B cell (primary cell): Measurements from ENCODE around the gene PLEKHM3. TPM values are rescaled to one million over a fixed set of nuclear protein-coding genes. Genes with fewer than 3 reads are reported as not detected.

ENCODE experiments used
- ATAC-seq: fragments of 200-7000 bp; cut with Tn5 transposase; one replicate; pipeline ENCODE4 v1.10.0; 2021; ENCODE audit warnings: low read depth, mild to moderate bottlenecking, moderate number of reproducible peaks, moderate library complexity
- CTCF ChIA-PET: fragments of 350-600 bp; sonication (Branson Sonifier 250); formaldehyde crosslinking; loops from one replicate; lab custom pipeline; 2021; ENCODE audit warnings: antibody characterized with exemption, inconsistent platforms; lab: Charles Lee
- POLR2A ChIA-PET: fragments of 350-600 bp; sonication (Branson Sonifier 250); formaldehyde crosslinking; loops from one replicate; lab custom pipeline; 2021; ENCODE audit warnings: antibody characterized with exemption; lab: Charles Lee
- DNase-seq: peaks from one replicate; pipeline ENCODE4 v3.0.0; 2013
- H2AFZ ChIP-seq: 2 replicates; pipeline ENCODE4 v1.6.1; 2012; ENCODE audit warnings: mild to moderate bottlenecking, low read depth, low read length; ENCODE audit not compliant: insufficient read depth, poor library complexity, severe bottlenecking
- H3K27ac ChIP-seq, 2 donors: 1 replicate in 1 of 2; 2 replicates in 1 of 2; pipeline ENCODE4 v1.5.1; 2012 to 2013; ENCODE audit warnings: low read length in 2 of 2, mild to moderate bottlenecking in 2 of 2, moderate library complexity in 1 of 2
- H3K27me3 ChIP-seq, 4 experiments: fragments of 200-600 bp in 1 of 4; sonication (generic) in 1 of 4; replicated peaks in 1 of 4; 1 replicate in 2 of 4; 2 replicates in 2 of 4; pipeline versions ENCODE4 v1.6.1 to v1.7.0; 2013 to 2016; ENCODE audit warnings: low read length in 3 of 4, mild to moderate bottlenecking in 2 of 4, mixed read lengths in 1 of 4, moderate library complexity in 1 of 4; ENCODE audit not compliant: insufficient read depth in 4 of 4, control insufficient read depth in 3 of 4; ENCODE audit errors: control extremely low read depth in 1 of 4
- H3K36me3 ChIP-seq, 2 experiments: replicated peaks in 1 of 2; 1 replicate in 1 of 2; 2 replicates in 1 of 2; pipeline versions ENCODE4 v1.6.1 to v1.7.1; 2013; ENCODE audit warnings: low read length in 1 of 2; ENCODE audit not compliant: insufficient read depth in 2 of 2, control insufficient read depth in 1 of 2; ENCODE audit errors: control extremely low read depth in 1 of 2, extremely low read depth in 1 of 2
- H3K4me1 ChIP-seq, 2 donors: fragments of 200-600 bp in 1 of 2; sonication (generic) in 1 of 2; 1 replicate in 1 of 2; 2 replicates in 1 of 2; pipeline versions ENCODE4 v1.5.1 to v1.6.1; 2013 to 2017; ENCODE audit warnings: low read length in 2 of 2; ENCODE audit not compliant: control insufficient read depth in 2 of 2, insufficient read depth in 2 of 2
- H3K4me2 ChIP-seq: replicated peaks from 2 replicates; pipeline ENCODE3; 2012; ENCODE audit warnings: mild to moderate bottlenecking, low read depth, low read length; ENCODE audit not compliant: poor library complexity, severe bottlenecking
- H3K4me3 ChIP-seq, 5 experiments: fragments of 200-600 bp in 1 of 5; sonication (generic) in 1 of 5; 1 replicate in 3 of 5; 2 replicates in 2 of 5; pipeline versions ENCODE4 v1.5.1 to v1.7.0; 2011 to 2016; ENCODE audit warnings: low read length in 4 of 5, mild to moderate bottlenecking in 4 of 5, low read depth in 2 of 5, control low read depth in 1 of 5, moderate library complexity in 1 of 5; ENCODE audit not compliant: insufficient read depth in 1 of 5; ENCODE audit errors: control extremely low read depth in 1 of 5, extremely low read depth in 1 of 5
- H3K79me2 ChIP-seq: fragments of 200-600 bp; sonication (generic); one replicate; pipeline ENCODE4 v1.6.0; 2016; ENCODE audit warnings: low read length; ENCODE audit not compliant: control insufficient read depth, insufficient read depth
- H3K9ac ChIP-seq: fragments of 200-600 bp; sonication (generic); 2 replicates; pipeline ENCODE4 v1.6.1; 2017; ENCODE audit warnings: mild to moderate bottlenecking, low read length, moderate library complexity
- H3K9me3 ChIP-seq, 3 donors: one replicate each; pipeline versions ENCODE4 v1.6.1 to v1.7.1; 2013; ENCODE audit warnings: low read length in 2 of 3; ENCODE audit not compliant: control insufficient read depth in 2 of 3, insufficient read depth in 1 of 3; ENCODE audit errors: control extremely low read depth in 1 of 3
- H4K20me1 ChIP-seq: 2 replicates; pipeline ENCODE4 v1.6.0; 2012; ENCODE audit warnings: mild to moderate bottlenecking, low read length; ENCODE audit not compliant: insufficient read depth, control insufficient read depth, poor library complexity, severe bottlenecking
- H3K27ac Mint-ChIP-seq: one replicate; pipeline ENCODE4 v1.8.0; 2021; ENCODE audit warnings: mixed read lengths
- H3K27me3 Mint-ChIP-seq: one replicate; pipeline ENCODE4 v1.8.0; 2021; ENCODE audit warnings: mixed read lengths
- H3K4me1 Mint-ChIP-seq: one replicate; pipeline ENCODE4 v1.8.0; 2021; ENCODE audit warnings: mixed read lengths
- H3K4me3 Mint-ChIP-seq: one replicate; pipeline ENCODE4 v1.8.0; 2021; ENCODE audit warnings: mixed read lengths
- H3K9me3 Mint-ChIP-seq: one replicate; pipeline ENCODE4 v1.8.0; 2022; ENCODE audit warnings: mixed read lengths; ENCODE audit not compliant: insufficient read depth
- EZH2 ChIP-seq: IDR thresholded peaks from 2 replicates; pipeline ENCODE4 v1.6.1; 2012; ENCODE audit warnings: borderline replicate concordance, low read depth, mild to moderate bottlenecking, moderate library complexity, low read length; ENCODE audit not compliant: insufficient read depth, poor library complexity, severe bottlenecking
- WGBS: methylation state at CpG from one replicate; pipeline ENCODE4 v1.1.5; 2013; ENCODE audit warnings: missing lambda C conversion rate; ENCODE audit not compliant: insufficient coverage; 5-methylcytosine and 5-hydroxymethylcytosine counted together
- intact Hi-C: fragments of 100-400 bp; cut with micrococcal nuclease; formaldehyde crosslinking; loops from one replicate; pipeline ENCODE4 v1.10.0; 2022
- polyA plus RNA-seq: library from polyadenylated mRNA; depleted of rRNA; stranded (reverse); fragments of >200 nt; gene quantifications from 2 replicates; pipeline ENCODE4 v1.2.3, GENCODE V29; 2012
- total RNA-seq, 2 donors: library from RNA; stranded (reverse); fragments of 120-200 nt in 1 of 2; gene quantifications; 1 replicate in 1 of 2; 2 replicates in 1 of 2; pipeline versions ENCODE4 v1.2.3 to v1.2.4, GENCODE V29; 2013 to 2022
- TF ChIP-seq, protein P1 (sequence below): fragments of 200-600 bp; IDR thresholded peaks from one replicate; pipeline ENCODE4 v1.8.0; 2022; ENCODE audit warnings: antibody characterized with exemption, mild to moderate bottlenecking

Gene PLEKHM3
- total and polyA plus RNA-seq, 2 donors (not counting 1 experiment from before 2014, with no cell fraction given), result 4.0 to 17.7 TPM

DNA sequence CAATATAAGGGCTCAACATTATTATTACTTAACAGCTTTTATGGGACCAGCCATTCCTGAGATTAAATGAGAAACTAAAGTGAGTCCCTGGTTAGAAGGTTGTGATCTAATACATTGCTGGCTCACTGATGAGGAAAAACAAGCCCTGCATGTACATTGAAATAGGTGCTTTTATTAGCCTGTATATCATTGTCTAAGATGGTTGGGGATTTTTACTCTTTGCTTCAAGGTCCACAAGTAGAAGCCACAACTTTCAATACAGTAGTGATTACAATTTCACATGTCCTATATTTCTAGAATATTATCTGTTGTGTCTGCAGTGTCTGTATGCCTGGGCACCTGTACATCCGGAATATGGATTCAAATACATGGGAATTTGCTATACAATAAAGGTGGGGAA lies 151.5 kb downstream of the PLEKHM3 start:
- Mint-ChIP-seq H3K4me3 (no peak overlapping the region), H3K27ac (no peak overlapping the region), H3K4me1 (no peaks in the 10 kb centered on the region), H3K9me3 (no peaks in the 10 kb centered on the region), H3K27me3 (no peaks in the 10 kb centered on the region)
- H3K4me3 ChIP-seq, result no peak overlapping the region
- no peaks in the 10 kb centered on the region for H3K36me3 ChIP-seq
- no peak overlapping the region for H3K27ac ChIP-seq
- no peak overlapping the region for H2AFZ ChIP-seq
- POLR2A ChIA-PET, result no interaction called here
- no peak overlapping the region for H3K9ac ChIP-seq
- intact Hi-C loops, result no loop called here
- no peak for ATAC-seq
- H3K27me3 ChIP-seq, result no peaks in the 10 kb centered on the region
- no peak for TF ChIP-seq EZH2
- TF ChIP-seq, protein P1, sequence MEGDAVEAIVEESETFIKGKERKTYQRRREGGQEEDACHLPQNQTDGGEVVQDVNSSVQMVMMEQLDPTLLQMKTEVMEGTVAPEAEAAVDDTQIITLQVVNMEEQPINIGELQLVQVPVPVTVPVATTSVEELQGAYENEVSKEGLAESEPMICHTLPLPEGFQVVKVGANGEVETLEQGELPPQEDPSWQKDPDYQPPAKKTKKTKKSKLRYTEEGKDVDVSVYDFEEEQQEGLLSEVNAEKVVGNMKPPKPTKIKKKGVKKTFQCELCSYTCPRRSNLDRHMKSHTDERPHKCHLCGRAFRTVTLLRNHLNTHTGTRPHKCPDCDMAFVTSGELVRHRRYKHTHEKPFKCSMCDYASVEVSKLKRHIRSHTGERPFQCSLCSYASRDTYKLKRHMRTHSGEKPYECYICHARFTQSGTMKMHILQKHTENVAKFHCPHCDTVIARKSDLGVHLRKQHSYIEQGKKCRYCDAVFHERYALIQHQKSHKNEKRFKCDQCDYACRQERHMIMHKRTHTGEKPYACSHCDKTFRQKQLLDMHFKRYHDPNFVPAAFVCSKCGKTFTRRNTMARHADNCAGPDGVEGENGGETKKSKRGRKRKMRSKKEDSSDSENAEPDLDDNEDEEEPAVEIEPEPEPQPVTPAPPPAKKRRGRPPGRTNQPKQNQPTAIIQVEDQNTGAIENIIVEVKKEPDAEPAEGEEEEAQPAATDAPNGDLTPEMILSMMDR, result no peak
- no peaks in the 10 kb centered on the region for H3K4me1 ChIP-seq
- CTCF ChIA-PET, result no interaction called here
- no peaks in the 10 kb centered on the region for H3K79me2 ChIP-seq
- H4K20me1 ChIP-seq, result no peaks in the 10 kb centered on the region
- no peak for DNase-seq
- no peak overlapping the region for H3K4me2 ChIP-seq
- no CpG with 5 or more reads among the region's 1 CpG for WGBS
- H3K9me3 ChIP-seq, result no peaks in the 10 kb centered on the region

DNA sequence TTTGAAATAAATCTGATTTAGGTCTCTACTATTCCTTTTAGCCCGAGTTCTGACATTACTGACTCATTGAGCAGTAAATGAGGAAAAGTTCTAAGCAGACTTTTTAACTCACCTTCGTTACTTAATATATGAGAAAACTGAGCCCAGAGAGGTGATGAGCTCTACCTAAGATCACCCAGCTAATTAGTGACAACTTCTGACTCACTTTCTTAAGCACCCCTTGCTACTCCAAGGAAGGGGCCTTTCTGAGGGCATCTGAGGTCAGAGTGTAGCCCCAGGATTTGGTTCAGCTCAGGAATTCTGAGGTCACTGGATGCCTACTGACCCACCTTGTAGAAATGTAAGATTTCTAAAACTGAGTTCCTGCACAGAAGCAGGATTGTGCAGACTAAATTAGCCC lies 153.4 kb downstream of the PLEKHM3 start:
- Histone ChIP-seq H2AFZ (no peak overlapping the region), H3K79me2 (no peaks in the 10 kb centered on the region)

More for the DNA sequence above, 153.4 kb downstream of the PLEKHM3 start:
- Histone ChIP-seq H4K20me1 (no peaks in the 10 kb centered on the region), H3K9ac (no peak overlapping the region), H3K4me3 (no peak overlapping the region), H3K9me3 (no peaks in the 10 kb centered on the region), H3K4me2 (no peak overlapping the region), H3K36me3 (no peaks in the 10 kb centered on the region), H3K4me1 (no peaks in the 10 kb centered on the region), H3K27me3 (no peaks in the 10 kb centered on the region), H3K27ac (no peak overlapping the region)
- H3K27me3 Mint-ChIP-seq, result no peaks in the 10 kb centered on the region
- CTCF ChIA-PET, result no interaction called here
- no peak overlapping the region for H3K4me3 Mint-ChIP-seq
- no peak for DNase-seq
- POLR2A ChIA-PET, result no interaction called here
- H3K4me1 Mint-ChIP-seq, result no peaks in the 10 kb centered on the region
- TF ChIP-seq, protein P1, result no peak
- TF ChIP-seq EZH2, result no peak
- 92% methylated on average over 2 of the region's 2 CpGs for WGBS
- ATAC-seq, result no peak
- H3K27ac Mint-ChIP-seq, result no peak overlapping the region
- no peaks in the 10 kb centered on the region for H3K9me3 Mint-ChIP-seq
- intact Hi-C loops, result no loop called here
